K562 (cell line): ENCODE measurements around the gene RIPOR1. TPM values are rescaled to one million over a fixed set of nuclear protein-coding genes. Genes with fewer than 3 reads are reported as not detected.

Experiments used
- AFF1 ChIP-seq, 2 experiments: fragments of 450-650 bp; IDR thresholded peaks; 2 replicates each; pipeline ENCODE4 v1.6.1; 2018; ENCODE audit warnings: mild to moderate bottlenecking in 2 of 2, low read depth in 1 of 2; ENCODE audit not compliant: partially characterized antibody in 2 of 2
- CREB3L1 ChIP-seq: fragments of 450-650 bp; IDR thresholded peaks from 2 replicates; pipeline ENCODE4 v1.6.1; 2014; ENCODE audit warnings: low read depth, mild to moderate bottlenecking, moderate library complexity, borderline replicate concordance
- EP300 ChIP-seq: IDR thresholded peaks from 2 replicates; pipeline ENCODE4 v1.6.1; 2012; ENCODE audit warnings: low read length, improper control_type of control experiment
- MYC ChIP-seq, 2 experiments: fragments of 250-450 bp in 1 of 2; sonication (Bioruptor Pico) in 1 of 2; IDR thresholded peaks; 2 replicates each; pipeline versions ENCODE4 v1.5.1 to v1.6.1; 2012 to 2021; ENCODE audit warnings: low read depth in 2 of 2, borderline replicate concordance in 1 of 2, improper control_type of control experiment in 1 of 2, low read length in 1 of 2, mild to moderate bottlenecking in 1 of 2, moderate library complexity in 1 of 2
- NR2C2 ChIP-seq, 2 experiments: fragments of 200-800 bp in 1 of 2; sonication (Bioruptor generic) in 1 of 2; sonication (generic) in 1 of 2; formaldehyde crosslinking in 1 of 2; IDR thresholded peaks; 2 replicates each; pipeline versions ENCODE4 v1.6.1 to v1.8.0; 2016 to 2022; ENCODE audit warnings: mild to moderate bottlenecking in 1 of 2, missing compliant biosample characterization in 1 of 2, missing genetic modification characterization in 1 of 2, missing genetic modification reagents in 1 of 2
- SP1 ChIP-seq: sonication (generic); formaldehyde crosslinking; IDR thresholded peaks from 2 replicates; pipeline ENCODE4 v1.8.1; 2022; ENCODE audit warnings: mild to moderate bottlenecking, missing genetic modification reagents
- polyA plus RNA-seq, 8 experiments: library from polyadenylated mRNA; depleted of rRNA in 4 of 8; stranded (reverse) in 5 of 8; unstranded in 3 of 8; fragments of >200 nt; fragmentation: Nextera tagmentation in 2 of 8; fragmentation: Illumina TruSeq in 1 of 8; extraction: Ambion mirVana in 2 of 8; extraction: Trizol in 1 of 8; gene quantifications; 2 replicates each; pipeline versions ENCODE4 v1.2.1 to v1.2.3, GENCODE V29; 2011 to 2014; ENCODE audit warnings: inconsistent platforms in 1 of 8, missing spikeins in 1 of 8
- total RNA-seq, 7 experiments: library from RNA; depleted of rRNA in 6 of 7; stranded (reverse); fragments of >200 nt in 6 of 7; fragmentation: Illumina TruSeq in 2 of 7; extraction: Trizol in 2 of 7; gene quantifications; 2 replicates each; pipeline versions ENCODE4 v1.2.1 to v1.2.3, GENCODE V29; 2011 to 2021; ENCODE audit warnings: low replicate concordance in 1 of 7
- TF ChIP-seq, protein P1 (sequence below), 2 experiments: fragments of 450-650 bp; IDR thresholded peaks; 2 replicates each; pipeline ENCODE4 v1.6.1; 2016; ENCODE audit warnings: mild to moderate bottlenecking in 2 of 2, borderline replicate concordance in 1 of 2, low read depth in 1 of 2, moderate library complexity in 1 of 2
- TF ChIP-seq, protein P2 (sequence below): sonication (generic); IDR thresholded peaks from 2 replicates; pipeline ENCODE4 v1.6.1; 2016

The RIPOR1 gene
- total and polyA plus RNA-seq, 9 of the 15 experiments (the other 6 are each of a cell fraction or from before 2014, with no cell fraction given): 0.36 to 31.1 (median 3.0) TPM

GRCh38 chr16:67504031-67505021, 24.3 kb upstream of the RIPOR1 start (continued):
- TF ChIP-seq MYC (IDR thresholded peaks at IDR 0.05; ENCODE audit: low read depth, low read length): peak; percentile 80
- TF ChIP-seq MYC (CRISPR knock-in tag; IDR thresholded peaks at IDR 0.05; ENCODE audit: borderline replicate concordance, low read depth): no peak
- TF ChIP-seq, protein P1, sequence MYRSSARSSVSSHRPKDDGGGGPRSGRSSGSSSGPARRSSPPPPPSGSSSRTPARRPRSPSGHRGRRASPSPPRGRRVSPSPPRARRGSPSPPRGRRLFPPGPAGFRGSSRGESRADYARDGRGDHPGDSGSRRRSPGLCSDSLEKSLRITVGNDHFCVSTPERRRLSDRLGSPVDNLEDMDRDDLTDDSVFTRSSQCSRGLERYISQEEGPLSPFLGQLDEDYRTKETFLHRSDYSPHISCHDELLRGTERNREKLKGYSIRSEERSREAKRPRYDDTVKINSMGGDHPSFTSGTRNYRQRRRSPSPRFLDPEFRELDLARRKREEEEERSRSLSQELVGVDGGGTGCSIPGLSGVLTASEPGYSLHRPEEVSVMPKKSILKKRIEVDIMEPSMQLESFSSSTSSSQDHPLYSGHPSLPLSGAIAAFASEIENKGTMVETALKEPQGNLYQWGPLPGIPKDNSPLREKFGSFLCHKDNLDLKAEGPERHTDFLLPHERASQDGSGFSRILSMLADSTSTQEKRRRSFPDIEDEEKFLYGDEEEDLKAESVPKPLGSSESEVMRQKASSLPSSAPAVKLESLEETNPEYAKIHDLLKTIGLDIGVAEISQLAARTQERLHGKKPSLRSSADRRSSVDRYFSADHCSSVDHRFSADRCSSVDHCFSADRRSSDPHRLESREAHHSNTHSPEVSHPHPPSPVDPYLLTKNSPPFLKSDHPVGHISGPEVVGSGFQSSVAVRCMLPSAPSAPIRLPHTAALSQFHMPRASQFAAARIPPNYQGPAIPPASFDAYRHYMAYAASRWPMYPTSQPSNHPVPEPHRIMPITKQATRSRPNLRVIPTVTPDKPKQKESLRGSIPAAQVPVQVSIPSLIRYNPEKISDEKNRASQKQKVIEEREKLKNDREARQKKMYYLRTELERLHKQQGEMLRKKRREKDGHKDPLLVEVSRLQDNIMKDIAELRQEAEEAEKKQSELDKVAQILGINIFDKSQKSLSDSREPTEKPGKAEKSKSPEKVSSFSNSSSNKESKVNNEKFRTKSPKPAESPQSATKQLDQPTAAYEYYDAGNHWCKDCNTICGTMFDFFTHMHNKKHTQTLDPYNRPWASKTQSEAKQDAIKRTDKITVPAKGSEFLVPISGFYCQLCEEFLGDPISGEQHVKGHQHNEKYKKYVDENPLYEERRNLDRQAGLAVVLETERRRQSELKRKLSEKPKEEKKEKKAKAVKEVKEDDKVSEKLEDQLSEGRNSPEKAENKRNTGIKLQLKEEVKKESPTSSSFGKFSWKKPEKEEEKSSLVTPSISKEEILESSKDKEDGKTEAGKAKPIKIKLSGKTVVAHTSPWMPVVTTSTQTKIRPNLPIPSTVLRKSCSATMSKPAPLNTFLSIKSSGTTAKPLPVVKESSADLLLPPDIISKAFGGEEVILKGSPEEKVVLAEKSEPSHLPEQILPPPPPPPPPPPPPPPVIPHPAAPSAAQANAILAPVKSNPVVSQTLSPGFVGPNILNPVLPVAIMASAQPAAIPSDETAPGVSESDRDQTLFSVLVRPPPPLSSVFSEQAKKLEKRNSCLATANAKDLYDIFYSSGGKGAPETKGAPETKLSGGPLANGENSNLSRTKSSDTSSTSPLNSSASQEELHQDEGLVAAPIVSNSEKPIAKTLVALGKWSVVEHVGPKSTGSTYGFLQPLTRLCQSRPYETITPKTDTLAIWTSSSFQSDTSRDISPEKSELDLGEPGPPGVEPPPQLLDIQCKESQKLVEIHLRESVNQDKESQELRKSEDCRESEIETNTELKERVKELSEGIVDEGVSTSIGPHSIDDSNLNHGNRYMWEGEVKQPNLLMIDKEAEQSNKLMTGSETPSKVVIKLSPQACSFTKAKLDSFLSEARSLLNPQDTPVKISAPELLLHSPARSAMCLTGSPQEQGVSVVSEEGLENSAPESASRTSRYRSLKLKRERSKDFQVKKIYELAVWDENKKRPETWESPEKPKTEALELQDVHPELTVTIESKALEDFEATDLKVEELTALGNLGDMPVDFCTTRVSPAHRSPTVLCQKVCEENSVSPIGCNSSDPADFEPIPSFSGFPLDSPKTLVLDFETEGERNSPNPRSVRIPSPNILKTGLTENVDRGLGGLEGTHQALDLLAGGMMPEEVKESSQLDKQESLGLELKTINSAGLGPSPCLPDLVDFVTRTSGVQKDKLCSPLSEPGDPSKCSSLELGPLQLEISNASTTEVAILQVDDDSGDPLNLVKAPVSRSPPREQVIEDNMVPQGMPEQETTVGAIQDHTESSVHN (IDR thresholded peaks at IDR 0.05; ENCODE audit: borderline replicate concordance in 1 of 2, low read depth in 1 of 2): peak in 1 of 2 experiments; percentile 52; a peak in 1 of 4 replicates
- peak; percentile 67 for TF ChIP-seq EP300
- TF ChIP-seq, protein P2, sequence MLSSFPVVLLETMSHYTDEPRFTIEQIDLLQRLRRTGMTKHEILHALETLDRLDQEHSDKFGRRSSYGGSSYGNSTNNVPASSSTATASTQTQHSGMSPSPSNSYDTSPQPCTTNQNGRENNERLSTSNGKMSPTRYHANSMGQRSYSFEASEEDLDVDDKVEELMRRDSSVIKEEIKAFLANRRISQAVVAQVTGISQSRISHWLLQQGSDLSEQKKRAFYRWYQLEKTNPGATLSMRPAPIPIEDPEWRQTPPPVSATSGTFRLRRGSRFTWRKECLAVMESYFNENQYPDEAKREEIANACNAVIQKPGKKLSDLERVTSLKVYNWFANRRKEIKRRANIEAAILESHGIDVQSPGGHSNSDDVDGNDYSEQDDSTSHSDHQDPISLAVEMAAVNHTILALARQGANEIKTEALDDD: no peak
- TF ChIP-seq SP1 (CRISPR knock-in tag): peak; percentile 24; the same call in 1 of the 2 replicates
- peak; percentile 19 to 47 for TF ChIP-seq AFF1 (IDR thresholded peaks at IDR 0.05; ENCODE audit: low read depth in 1 of 2, partially characterized antibody in 2 of 2)
- 0 out of 2 replicates have a peak, but pooled peaks have one; percentile 25 for TF ChIP-seq CREB3L1
- TF ChIP-seq NR2C2 (CRISPR knock-in tag; IDR thresholded peaks at IDR 0.05): no peak
- TF ChIP-seq NR2C2 (tag; IDR thresholded peaks at IDR 0.05): peak; percentile 88
